ENCODE measurements around the gene REPIN1.

REPIN1 gene

GRCh38 chr7:150398108-150398964 is 29.7 kb downstream of the REPIN1 start:
- DNase-seq: no peak

- no peak for DNase-seq
Observed at GRCh38 chr7:150398965-150399320, 30.3 kb downstream of the REPIN1 start.

DNA sequence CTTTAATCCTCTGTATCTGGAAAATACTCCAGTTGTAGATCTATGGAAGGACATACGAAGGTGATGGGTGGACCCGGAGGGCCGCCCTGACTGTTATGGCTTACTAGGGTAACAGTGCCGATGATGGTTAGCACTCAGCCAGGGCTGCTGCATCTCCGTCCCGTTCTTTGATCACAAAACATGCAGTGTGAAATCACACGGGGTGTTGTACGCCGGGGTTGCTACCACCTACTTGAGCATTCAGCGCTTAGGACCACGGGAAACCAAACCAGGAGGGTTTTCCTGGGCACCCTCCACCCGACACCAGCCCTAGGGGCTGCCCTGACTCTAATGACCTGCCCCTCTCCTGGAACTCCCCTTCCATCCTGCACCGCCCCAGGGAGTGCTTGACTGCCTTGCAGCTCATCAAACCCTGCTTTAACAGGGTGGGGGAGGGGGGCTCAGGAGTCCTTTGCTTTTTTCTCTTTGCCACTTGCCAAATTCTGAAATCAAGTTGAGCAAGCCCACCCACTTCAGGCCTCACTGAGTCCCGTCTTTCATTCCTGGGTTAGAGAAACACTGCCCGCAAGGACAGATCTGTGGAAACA is 30.9 kb downstream of the REPIN1 start:
- DNase-seq: no peak

GRCh38 chr7:150400008-150400787 is 31.6 kb downstream of the REPIN1 start:
- no peak for DNase-seq

- DNase-seq: no peak
Observed at GRCh38 chr7:150400788-150401423, 32.3 kb downstream of the REPIN1 start.

DNA sequence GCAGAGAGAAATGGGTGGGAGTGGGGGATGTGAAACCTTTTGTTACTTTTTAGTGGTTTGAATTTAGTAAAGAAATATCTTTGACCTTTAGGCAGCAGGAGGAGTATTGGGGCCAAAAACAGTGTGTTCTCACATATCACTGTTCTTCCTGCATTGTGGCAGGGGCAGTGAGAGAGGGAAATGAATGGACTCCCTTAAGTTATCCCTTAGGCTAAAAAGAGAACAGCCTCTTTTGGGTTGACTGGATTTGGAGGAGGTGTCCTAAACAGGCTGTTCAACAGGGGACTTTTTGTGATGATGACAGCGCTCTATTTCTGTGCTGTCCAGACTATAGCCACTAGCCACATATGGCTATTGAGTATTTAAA is 32.8 kb downstream of the REPIN1 start:
- no peak for DNase-seq

DNA sequence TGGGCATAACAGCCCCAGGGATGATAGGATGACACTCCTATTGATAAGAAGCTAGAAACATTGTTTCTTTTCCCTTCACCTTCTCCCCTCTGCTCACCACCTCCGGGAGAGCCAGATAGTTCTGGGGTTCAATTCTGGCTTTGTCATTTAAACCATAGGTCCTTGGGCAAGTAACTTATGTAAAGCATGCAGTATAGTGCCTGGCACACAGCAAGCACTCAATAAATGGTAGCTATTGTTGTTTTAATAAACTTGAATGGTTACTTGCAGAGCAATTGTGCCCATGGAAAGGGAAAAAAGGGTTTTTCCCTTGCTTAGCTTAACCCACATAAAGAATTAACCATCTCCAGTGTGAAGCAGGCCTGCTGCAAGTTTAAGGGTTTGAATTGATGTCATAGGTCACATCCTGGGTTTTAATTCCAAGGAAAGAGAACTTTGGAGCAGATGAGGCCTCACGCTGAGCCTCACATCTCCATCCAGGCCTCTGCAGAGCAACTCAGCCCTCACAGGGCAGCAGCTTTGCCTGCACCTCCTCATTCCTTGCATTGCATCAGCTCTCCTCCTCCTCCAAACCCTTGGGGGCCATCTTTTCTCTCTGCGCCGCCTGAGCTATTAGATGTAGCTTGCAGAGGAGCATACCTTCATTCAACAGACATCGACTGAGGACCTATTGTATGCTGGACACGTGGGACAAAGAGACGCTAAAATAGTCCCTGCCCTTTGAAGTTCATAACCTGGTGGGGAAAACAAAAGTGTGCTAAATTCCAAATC is 33.4 kb downstream of the REPIN1 start:
- DNase-seq: no peak

DNA sequence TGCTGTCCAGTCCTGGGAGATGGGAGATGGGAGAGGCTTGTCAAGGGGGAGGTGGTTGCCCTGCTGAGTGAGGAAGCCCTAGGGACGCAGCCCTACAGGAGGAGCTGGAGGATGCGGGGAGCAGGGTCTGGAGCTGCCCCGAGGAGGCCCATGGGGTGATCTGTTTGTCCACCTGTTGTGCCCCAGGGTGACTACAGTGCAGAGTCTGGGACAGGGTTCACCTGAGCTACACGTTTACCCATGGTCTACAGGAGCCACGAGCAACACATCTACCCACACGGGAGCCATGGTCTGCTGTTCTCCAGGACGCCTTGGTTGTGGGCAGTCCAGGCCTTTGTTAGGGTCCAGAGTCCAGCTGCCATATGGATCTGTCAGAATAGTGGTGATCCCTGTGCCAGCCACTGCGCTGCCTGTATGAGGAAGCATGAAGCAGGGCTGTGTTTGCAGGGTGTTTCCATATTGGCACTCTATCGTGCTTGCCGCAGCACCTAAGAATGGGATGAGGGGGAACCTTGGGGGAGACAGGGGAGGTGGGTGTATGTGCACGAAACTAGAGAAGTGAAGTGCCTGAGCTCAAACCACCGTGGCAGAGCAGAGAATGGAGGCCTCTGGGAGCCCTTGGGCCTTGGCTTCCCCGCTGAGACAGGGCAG is 34.2 kb downstream of the REPIN1 start:
- no peak for DNase-seq

GRCh38 chr7:150403376-150404171 is 35.0 kb downstream of the REPIN1 start:
- DNase-seq: no peak

GRCh38 chr7:150404172-150404804 is 35.7 kb downstream of the REPIN1 start:
- no peak for DNase-seq

GRCh38 chr7:150404805-150405583 is 36.4 kb downstream of the REPIN1 start:
- peak; percentile 73 for DNase-seq

DNA sequence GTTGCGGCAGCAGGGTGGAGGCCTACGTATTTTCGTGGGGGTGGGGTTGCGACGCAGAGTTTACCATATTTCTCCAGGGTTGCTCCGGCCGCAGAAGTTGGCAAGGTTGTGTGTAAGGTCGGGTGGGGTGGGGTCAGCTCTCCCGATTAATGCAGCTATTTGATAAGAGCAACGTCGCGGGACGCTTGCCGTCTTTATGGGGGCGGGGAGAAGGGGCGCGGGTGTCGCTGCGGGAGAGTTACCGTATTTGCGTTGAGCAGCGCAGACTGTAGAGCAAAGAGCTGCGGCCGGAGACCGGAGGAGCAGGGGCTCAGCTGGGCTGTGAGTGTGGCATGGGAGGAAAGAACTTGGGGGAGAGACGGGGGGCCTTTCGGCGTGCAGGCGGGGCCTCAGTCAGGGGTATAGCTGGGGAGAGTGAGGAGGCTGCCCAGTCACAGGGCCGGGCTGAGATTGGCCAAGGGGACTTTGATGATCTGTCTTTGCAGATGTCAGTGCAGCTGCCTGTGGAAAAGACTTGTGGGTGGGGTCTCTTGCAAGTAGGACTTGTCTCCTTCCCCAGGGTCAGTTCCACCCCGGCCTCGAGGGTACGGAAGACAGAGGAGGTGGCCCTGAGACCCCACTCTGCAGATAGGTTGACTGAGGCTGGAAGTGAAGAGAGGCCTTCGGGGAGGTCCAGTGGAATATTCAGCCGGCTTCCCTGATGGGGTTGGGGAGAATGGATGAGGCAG is 37.1 kb downstream of the REPIN1 start:
- peak; percentile 36 for DNase-seq

GRCh38 chr7:150406312-150406566 is 37.6 kb downstream of the REPIN1 start:
- no peak for DNase-seq

DNA sequence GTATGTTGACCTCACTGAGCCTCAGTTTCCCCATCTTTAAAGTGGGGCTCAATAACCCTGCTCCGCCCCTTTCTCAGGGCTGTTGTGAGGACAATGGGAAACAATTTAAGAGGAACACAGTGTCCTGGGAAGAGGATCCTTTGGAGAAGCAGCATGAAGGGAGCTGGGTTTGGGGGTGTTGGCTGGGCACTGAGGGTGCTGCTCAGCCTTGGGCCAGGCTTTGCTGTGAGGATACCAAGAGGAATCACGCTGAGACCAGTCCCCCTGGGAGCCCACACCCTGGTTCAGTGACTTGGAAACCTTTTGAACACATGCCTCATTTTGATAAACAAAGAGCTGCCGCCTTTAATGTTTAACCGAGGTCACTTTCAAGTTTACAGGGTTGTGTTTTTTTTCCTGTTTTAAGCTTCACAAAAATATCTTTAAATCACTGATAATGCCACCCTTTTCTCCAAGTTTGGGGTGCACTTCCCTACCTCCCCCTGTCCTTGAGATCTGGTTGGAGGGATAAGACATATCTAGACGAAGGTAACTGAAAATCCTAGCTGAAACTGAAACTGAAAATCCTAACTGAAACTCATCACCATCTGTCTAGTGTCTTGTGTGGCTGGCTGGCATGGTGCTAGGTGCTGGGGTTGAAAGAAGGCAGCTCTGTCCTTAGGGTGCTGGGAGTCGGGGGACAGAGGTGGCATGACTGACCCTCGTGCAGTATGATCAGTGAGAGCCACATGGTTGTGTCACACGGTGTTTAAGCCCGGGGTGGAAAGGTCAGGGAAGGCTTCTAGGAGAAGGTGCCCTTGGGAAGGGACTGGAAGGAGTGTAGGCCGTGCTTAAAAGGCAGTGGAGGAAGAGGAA is 38.2 kb downstream of the REPIN1 start:
- peak; percentile 25 for DNase-seq

DNA sequence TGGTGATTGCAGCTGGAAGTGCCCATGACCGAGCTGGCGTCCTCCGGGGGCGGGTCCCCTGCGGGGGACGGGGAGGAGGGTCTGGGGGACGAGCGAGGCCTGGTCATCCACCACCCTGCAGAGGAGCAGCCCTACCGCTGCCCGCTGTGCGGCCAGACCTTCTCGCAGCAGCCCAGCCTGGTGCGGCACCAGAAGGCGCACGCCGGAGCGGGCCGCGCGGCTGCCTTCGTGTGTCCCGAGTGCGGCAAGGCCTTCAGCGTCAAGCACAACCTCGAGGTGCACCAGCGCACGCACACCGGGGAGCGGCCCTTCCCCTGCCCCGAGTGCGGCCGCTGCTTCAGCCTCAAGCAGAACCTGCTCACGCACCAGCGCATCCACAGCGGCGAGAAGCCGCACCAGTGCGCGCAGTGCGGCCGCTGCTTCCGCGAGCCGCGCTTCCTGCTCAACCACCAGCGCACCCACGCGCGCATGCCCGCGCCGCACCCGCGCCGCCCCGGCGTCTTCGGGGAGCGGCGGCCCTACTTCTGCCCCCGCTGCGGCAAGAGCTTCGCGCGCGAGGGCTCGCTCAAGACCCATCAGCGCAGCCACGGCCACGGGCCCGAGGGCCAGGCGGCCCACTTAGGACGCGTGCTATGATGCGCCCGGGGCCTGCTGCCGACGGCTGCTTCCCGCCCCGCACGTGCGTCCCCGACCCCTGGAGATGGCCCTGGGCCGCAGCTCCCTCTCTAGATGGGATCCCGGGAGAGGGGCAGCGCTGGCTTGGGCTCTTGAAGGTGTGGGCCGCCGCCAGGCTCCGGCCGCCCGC is 39.2 kb downstream of the REPIN1 start:
- no peak for DNase-seq

- DNase-seq: no peak
Observed at GRCh38 chr7:150408393-150409299, 40.0 kb downstream of the REPIN1 start.

All from stimulated activated naive CD4-positive, alpha-beta T cell treated with Interleukin-2 at 50 U/mL for 16 hours (primary cell).